ENCODE data around the gene NXNL1.

NXNL1 gene

DNA sequence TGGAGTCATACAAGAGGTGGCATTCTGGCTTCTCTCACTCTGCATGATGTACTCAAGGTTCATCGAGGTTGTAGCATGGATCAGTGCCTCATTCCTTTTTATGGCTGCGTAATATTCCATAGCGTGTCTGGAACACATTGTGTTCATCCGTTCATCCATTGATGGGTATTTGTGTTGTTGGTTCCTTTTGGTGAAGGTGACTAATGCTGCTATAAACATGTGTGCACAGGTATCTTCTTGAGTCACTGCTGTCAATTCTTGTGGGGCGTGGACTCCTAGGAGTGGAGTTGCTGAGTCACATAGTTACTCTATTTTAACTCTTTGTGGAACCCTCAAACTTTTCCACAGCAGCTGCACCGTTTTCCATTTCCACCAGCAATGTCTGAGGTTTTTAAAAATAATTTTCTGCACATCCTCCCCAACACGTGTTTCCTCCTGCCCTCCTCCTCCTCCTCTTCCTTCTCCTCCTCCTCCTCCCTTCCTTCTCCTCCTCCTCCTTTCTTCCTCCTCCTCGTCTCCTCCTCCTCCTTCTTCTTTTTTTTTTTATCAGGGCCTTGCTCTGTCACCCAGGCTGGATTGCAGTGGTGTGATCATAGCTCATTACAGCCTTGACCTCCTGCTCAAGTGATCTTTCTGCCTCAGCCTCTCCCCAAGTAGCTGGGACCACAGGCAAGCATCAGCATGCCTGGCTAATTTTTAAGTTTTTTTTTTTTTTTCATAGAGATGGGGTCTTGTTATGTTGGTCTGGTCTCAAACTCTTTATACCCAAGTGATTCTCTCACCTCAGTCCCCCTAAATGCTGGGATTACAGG is 10.3 kb downstream of the NXNL1 start:
- TF ChIP-seq, protein P1, sequence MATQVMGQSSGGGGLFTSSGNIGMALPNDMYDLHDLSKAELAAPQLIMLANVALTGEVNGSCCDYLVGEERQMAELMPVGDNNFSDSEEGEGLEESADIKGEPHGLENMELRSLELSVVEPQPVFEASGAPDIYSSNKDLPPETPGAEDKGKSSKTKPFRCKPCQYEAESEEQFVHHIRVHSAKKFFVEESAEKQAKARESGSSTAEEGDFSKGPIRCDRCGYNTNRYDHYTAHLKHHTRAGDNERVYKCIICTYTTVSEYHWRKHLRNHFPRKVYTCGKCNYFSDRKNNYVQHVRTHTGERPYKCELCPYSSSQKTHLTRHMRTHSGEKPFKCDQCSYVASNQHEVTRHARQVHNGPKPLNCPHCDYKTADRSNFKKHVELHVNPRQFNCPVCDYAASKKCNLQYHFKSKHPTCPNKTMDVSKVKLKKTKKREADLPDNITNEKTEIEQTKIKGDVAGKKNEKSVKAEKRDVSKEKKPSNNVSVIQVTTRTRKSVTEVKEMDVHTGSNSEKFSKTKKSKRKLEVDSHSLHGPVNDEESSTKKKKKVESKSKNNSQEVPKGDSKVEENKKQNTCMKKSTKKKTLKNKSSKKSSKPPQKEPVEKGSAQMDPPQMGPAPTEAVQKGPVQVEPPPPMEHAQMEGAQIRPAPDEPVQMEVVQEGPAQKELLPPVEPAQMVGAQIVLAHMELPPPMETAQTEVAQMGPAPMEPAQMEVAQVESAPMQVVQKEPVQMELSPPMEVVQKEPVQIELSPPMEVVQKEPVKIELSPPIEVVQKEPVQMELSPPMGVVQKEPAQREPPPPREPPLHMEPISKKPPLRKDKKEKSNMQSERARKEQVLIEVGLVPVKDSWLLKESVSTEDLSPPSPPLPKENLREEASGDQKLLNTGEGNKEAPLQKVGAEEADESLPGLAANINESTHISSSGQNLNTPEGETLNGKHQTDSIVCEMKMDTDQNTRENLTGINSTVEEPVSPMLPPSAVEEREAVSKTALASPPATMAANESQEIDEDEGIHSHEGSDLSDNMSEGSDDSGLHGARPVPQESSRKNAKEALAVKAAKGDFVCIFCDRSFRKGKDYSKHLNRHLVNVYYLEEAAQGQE (IDR thresholded peaks at IDR 0.05; ENCODE audit: insufficient read depth in 1 of 2, low read depth in 2 of 2, low read length in 2 of 2): no peak
- TF ChIP-seq TAF1 (IDR thresholded peaks at IDR 0.05; ENCODE audit: borderline replicate concordance, insufficient read depth, low read length) (no peak), POLR2AphosphoS5 (IDR thresholded peaks at IDR 0.05; ENCODE audit: low read depth, low read length) (no peak), SIN3A (IDR thresholded peaks at IDR 0.05; ENCODE audit: borderline replicate concordance, insufficient read depth, low read length) (no peak)

DNA sequence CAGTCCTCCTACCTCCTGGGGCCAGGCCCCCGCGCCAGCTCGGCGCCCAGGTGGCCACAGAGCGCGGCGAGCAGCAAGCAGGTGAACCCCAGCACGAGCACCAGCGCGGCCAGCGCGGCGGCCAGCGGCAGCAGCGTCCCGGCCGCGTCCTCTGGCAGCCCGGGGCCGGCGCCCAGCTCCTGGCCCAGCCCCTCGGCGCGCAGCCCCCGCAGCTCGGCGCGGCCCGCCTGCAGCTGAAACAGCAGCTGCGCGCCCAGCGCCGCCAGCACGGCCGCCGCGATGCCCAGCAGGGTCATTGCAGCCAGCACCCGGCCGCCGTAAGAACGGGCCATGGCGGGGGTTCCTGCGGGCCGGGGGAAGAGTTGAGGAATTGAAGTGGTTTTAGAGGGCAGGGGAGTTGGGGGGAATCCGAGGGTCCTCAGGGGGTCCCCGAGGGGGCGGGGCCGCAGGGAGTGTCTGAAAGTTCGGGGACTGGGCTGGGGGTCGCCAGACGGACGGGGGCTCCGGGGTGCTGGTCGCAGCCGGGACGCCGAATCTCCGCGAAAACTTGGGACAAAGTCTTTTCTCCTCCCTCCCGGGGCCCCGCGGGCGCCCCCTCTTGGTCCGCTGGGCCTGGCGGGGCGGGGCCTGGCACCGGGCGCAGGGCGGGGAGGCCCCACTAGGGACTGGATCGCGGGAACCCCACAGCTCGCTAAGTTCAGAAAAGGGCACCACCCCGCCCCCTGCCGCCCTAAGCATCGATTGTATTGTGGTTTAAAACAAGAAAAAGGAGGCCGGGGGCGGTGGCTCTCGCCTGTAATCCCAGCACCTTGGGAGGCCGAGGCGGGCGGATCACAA is 12.4 kb downstream of the NXNL1 start, which contains the start of gene TMEM221:
Gene TMEM221 (minus strand): TSS at position 538 of the 837 bp plus-strand sequence. CDS start 206 bp downstream, at position 332.
- TF ChIP-seq POLR2AphosphoS5 (IDR thresholded peaks at IDR 0.05; ENCODE audit: low read depth, low read length) (no peak), TAF1 (IDR thresholded peaks at IDR 0.05; ENCODE audit: borderline replicate concordance, insufficient read depth, low read length) (no peak), SIN3A (IDR thresholded peaks at IDR 0.05; ENCODE audit: borderline replicate concordance, insufficient read depth, low read length) (no peak), FOXP2 (optimal IDR thresholded peaks at IDR 0.05; ENCODE audit: borderline replicate concordance, extremely low read depth, extremely low read length, insufficient read depth) (no peak)
- TF ChIP-seq, protein P1 (IDR thresholded peaks at IDR 0.05; ENCODE audit: insufficient read depth in 1 of 2, low read depth in 2 of 2, low read length in 2 of 2): no peak

DNA sequence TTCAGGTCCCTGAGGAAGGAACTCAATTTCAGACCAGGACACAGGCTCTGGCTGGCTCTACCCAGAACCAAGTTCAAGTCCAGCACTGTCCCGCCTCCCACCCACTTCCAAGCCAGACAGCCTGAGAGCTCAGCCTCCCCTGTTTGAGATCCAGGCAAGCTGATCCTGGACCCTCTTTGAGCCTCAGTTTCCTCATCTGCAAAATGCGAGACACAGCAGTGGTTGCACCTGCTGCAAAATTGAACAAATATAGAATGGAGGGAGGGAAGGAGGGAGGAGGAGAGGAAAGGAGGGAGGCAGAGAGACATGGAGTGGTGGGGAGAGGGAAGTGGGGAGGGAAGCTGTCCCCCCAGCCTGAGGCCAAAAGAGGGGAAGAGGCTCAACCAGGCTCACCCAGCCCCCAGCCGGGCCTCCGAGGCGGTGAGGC is 13.0 kb downstream of the NXNL1 start:
- TF ChIP-seq FOXP2 (optimal IDR thresholded peaks at IDR 0.05; ENCODE audit: borderline replicate concordance, extremely low read depth, extremely low read length, insufficient read depth) (no peak), POLR2AphosphoS5 (IDR thresholded peaks at IDR 0.05; ENCODE audit: low read depth, low read length) (no peak), SIN3A (IDR thresholded peaks at IDR 0.05; ENCODE audit: borderline replicate concordance, insufficient read depth, low read length) (no peak), TAF1 (IDR thresholded peaks at IDR 0.05; ENCODE audit: borderline replicate concordance, insufficient read depth, low read length) (no peak)
- TF ChIP-seq, protein P1 (IDR thresholded peaks at IDR 0.05; ENCODE audit: insufficient read depth in 1 of 2, low read depth in 2 of 2, low read length in 2 of 2): no peak

DNA sequence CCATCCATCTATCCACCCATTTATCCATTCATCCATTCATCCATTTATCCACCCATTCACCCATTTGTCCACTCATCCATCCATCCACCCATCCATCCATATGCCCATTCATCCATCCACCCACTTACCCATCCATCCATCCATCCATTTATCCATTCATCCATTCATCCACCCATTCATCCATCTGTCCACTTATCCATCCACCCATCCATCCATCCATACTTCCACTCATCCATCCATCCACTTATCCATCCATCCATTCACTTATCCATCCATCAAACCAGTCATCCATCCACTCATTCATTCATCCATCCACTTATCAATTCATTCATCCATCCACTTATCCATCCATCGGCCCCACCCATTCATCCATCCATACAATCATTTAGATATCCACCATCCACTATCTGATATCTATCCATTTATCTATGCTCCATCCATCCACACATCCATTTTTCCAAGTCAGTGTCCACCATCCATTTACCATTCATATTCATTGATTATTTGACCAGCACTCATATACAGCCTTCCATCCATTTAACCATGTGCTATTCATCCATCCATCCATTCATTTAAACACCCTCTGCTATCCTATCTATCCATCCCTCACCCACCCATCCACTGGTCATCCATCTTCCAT is 15.1 kb downstream of the NXNL1 start:
- TF ChIP-seq, protein P1 (IDR thresholded peaks at IDR 0.05; ENCODE audit: insufficient read depth in 1 of 2, low read depth in 2 of 2, low read length in 2 of 2): no peak
- TF ChIP-seq TAF1 (IDR thresholded peaks at IDR 0.05; ENCODE audit: borderline replicate concordance, insufficient read depth, low read length): no peak
- no peak for TF ChIP-seq POLR2AphosphoS5 (IDR thresholded peaks at IDR 0.05; ENCODE audit: low read depth, low read length)
- TF ChIP-seq FOXP2 (optimal IDR thresholded peaks at IDR 0.05; ENCODE audit: borderline replicate concordance, extremely low read depth, extremely low read length, insufficient read depth): no peak
- no peak for TF ChIP-seq SIN3A (IDR thresholded peaks at IDR 0.05; ENCODE audit: borderline replicate concordance, insufficient read depth, low read length)
